AG04450 (cell line): ENCODE results near the gene APLP2. TPM values are rescaled to one million over a fixed set of nuclear protein-coding genes. Genes with fewer than 3 reads are reported as not detected.
"Not testable (repeated sequence)": the region's sequence is repeated elsewhere in the genome, so short reads cannot be mapped to it uniquely, and the experiment has no call there.

Source experiments
- CTCF ChIA-PET: fragments of 300-600, 350-600 bp; formaldehyde crosslinking; extraction: SDS; loops from one replicate; lab custom pipeline; 2022; ENCODE audit warnings: antibody characterized with exemption, inconsistent platforms; lab: Charles Lee
- POLR2A ChIA-PET: fragments of 350-600 bp; formaldehyde crosslinking; extraction: SDS; loops from one replicate; lab custom pipeline; 2021; ENCODE audit warnings: antibody characterized with exemption, inconsistent platforms; lab: Yijun Ruan, JAX
- DNase-seq: peaks from one replicate; pipeline ENCODE4 v3.0.0-alpha.2; 2011; ENCODE audit warnings: low read depth, low spot score
- H3K27ac ChIP-seq: one replicate; pipeline ENCODE4 v1.5.1; 2012; ENCODE audit warnings: low read depth, low read length, control low read depth
- H3K27me3 ChIP-seq: one replicate; pipeline ENCODE4 v1.6.0; 2012; ENCODE audit warnings: low read length; ENCODE audit not compliant: control insufficient read depth, insufficient read depth
- H3K4me3 ChIP-seq: 2 replicates; pipeline ENCODE4 v1.5.1; 2011; ENCODE audit warnings: mild to moderate bottlenecking, low read depth, low read length, control low read depth
- H3K9me3 ChIP-seq: 2 replicates; pipeline ENCODE4 v1.5.1; 2012; ENCODE audit warnings: low read length; ENCODE audit not compliant: control insufficient read depth, insufficient read depth
- polyA plus RNA-seq: library from polyadenylated mRNA; depleted of rRNA; stranded (reverse); fragments of >200 nt; gene quantifications from 2 replicates; pipeline ENCODE4 v1.2.3, GENCODE V29; 2011; rRNA removed
- small RNA-seq: library from RNA; depleted of rRNA; stranded (forward); fragments of <200 nt; gene quantifications from one replicate; pipeline ENCODE3, GENCODE V24; 2012; ENCODE audit warnings: low read depth; ENCODE audit not compliant: insufficient read length
- TF ChIP-seq, protein P1 (sequence below): IDR thresholded peaks from 2 replicates; pipeline ENCODE4 v1.5.1; 2011; ENCODE audit warnings: low read depth, low read length, control low read depth, inconsistent platforms

Gene APLP2
- polyA plus RNA-seq, 1 experiment, result 273 TPM

DNA sequence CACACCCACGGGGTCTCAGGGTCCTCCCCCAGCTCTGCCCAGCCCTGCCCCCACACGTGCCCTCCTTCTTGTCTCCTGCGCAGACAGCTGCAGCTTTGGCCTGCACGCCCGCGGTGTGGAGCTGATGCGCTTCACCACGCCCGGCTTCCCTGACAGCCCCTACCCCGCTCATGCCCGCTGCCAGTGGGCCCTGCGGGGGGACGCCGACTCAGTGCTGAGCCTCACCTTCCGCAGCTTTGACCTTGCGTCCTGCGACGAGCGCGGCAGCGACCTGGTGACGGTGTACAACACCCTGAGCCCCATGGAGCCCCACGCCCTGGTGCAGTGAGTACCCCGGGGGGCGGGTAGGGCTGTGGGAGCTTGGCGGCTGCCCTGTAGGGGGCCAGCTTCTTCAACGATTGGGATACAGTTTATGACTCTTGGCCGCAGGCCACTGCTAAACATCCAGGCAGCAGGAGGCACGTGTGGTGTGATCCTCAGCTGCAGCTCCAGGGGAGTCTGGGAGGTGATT, 120.7 kb downstream of the APLP2 start:
- POLR2A ChIA-PET, result no interaction called here
- CTCF ChIA-PET, result no interaction called here
- no peak for DNase-seq
- peaks cover 34% of the 10 kb centered on the region for H3K27me3 ChIP-seq
- TF ChIP-seq, protein P1, sequence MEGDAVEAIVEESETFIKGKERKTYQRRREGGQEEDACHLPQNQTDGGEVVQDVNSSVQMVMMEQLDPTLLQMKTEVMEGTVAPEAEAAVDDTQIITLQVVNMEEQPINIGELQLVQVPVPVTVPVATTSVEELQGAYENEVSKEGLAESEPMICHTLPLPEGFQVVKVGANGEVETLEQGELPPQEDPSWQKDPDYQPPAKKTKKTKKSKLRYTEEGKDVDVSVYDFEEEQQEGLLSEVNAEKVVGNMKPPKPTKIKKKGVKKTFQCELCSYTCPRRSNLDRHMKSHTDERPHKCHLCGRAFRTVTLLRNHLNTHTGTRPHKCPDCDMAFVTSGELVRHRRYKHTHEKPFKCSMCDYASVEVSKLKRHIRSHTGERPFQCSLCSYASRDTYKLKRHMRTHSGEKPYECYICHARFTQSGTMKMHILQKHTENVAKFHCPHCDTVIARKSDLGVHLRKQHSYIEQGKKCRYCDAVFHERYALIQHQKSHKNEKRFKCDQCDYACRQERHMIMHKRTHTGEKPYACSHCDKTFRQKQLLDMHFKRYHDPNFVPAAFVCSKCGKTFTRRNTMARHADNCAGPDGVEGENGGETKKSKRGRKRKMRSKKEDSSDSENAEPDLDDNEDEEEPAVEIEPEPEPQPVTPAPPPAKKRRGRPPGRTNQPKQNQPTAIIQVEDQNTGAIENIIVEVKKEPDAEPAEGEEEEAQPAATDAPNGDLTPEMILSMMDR, result no peak
- no peak overlapping the region for H3K27ac ChIP-seq
- no peaks in the 10 kb centered on the region; the same call in 1 of the 2 replicates for H3K9me3 ChIP-seq
- no peak overlapping the region for H3K4me3 ChIP-seq

DNA sequence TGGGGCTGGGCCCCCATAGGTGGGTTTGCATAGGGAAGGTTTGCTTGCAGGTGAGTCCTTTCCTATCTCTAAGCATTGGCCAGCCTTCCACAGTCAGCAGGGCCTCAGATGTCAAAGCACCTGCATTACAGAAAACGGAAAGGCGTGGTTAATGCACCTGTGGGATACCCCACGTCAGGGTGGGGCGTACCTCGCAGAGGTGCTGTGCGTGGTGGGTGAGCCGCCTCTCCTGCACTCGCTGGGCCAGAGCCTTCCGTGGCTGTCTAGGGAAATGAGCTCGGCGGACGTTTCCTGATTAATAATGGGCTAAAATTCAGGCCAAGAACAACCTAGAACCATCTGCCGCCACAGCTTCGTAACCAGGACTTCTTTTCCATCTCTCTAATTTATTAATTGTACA, 122.2 kb downstream of the APLP2 start:
- ChIA-PET POLR2A (no interaction called here), CTCF (interaction anchor here (1.0 kb wide), 1 partner anchor 240 kb away, joined by 4 read pairs; no protein-coding TSS in a partner anchor)
- H3K4me3 ChIP-seq, result no peak overlapping the region
- DNase-seq, result no peak
- peaks cover 32% of the 10 kb centered on the region for H3K27me3 ChIP-seq
- TF ChIP-seq, protein P1, result no peak
- H3K27ac ChIP-seq, result no peak overlapping the region
- no peaks in the 10 kb centered on the region; the same call in 1 of the 2 replicates for H3K9me3 ChIP-seq

DNA sequence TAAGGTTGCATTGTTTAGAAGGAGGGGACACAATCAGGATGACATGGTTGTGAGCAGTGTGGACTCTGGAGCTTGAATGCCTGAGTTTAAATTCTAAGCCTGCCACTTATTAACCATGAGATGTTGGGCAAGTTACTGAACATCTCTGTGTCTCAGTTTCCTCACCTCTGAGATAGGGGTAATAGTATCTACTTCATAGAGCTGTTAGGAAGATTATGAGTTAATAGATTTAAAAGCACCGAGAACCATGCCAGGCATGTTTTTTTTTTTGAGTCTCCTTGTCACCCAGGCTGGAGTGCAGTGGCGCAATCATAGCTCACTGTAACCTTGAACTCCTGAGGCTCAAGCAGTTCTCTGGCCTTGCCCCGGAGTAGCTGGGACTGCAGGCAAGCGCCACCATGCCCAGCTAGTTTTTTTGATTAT, 123.2 kb downstream of the APLP2 start:
- no peak for DNase-seq
- Histone ChIP-seq H3K9me3 (no peaks in the 10 kb centered on the region; the same call in 1 of the 2 replicates), H3K27ac (no peak overlapping the region), H3K27me3 (peaks cover 26% of the 10 kb centered on the region), H3K4me3 (no peak overlapping the region)
- TF ChIP-seq, protein P1, result no peak
- ChIA-PET CTCF (interaction anchor here (1.0 kb wide), 1 partner anchor 239 kb away, joined by 4 read pairs; no protein-coding TSS in a partner anchor), POLR2A (no interaction called here)

DNA sequence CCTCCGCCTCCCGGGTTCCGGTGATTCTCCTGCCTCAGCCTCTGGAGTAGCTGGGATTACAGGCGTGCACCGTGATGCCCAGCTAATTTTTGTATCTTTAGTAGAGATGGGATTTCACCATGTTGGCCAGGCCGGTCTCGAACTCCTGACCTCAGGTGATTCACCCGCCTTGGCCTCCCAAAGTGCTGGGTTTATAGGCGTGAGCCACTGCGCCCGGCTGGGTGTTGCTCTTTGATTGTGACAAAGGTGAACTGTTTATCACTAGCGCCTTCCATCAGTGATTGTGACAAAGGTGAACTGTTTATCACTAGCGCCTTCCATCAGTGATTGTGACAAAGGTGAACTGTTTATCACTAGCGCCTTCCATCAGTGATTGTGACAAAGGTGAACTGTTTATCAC, 123.9 kb downstream of the APLP2 start:
- H3K9me3 ChIP-seq, CTCF ChIA-PET, H3K4me3 ChIP-seq, POLR2A ChIA-PET, DNase-seq, H3K27ac ChIP-seq: not testable (repeated sequence)
- H3K27me3 ChIP-seq, result peaks cover 20% of the 10 kb centered on the region

Small RNA genes lying within 50 kb of the gene (small RNA-seq; reads per million reads assigned to genes)
- not detected for gene RF00015
- gene RPL34P21, result not detected

Other genes starting within 250 kb of the APLP2 start
- 12.7 TPM in 2 replicates for gene NFRKB, start 174.3 kb upstream of the APLP2 start, polyA plus RNA-seq
- 3.9 and 4.7 TPM in 2 replicates for gene PRDM10, start 67.1 kb upstream of the APLP2 start, polyA plus RNA-seq
- 0.10 TPM in 1 of 2 replicates, not detected in the other for gene ST14, start 89.9 kb downstream of the APLP2 start, polyA plus RNA-seq
- 17.7 and 18.7 TPM in 2 replicates for gene ZBTB44, start 245.0 kb downstream of the APLP2 start, polyA plus RNA-seq